ENCODE results near the gene NAPEPLD.

GRCh38 chr7:103063895-103064294, 85.0 kb downstream of the NAPEPLD start:
- TF ChIP-seq CTCF (optimal IDR thresholded peaks at IDR 0.05 in 1 of 3, IDR thresholded peaks at IDR 0.05 in 1 of 3, conservative IDR thresholded peaks at IDR 0.05 in 1 of 3; ENCODE audit: extremely low read depth in 1 of 3, insufficient read depth in 2 of 3, low read length in 3 of 3) (no peak), EZH2 (IDR thresholded peaks at IDR 0.05; ENCODE audit: low read length) (no peak)
